ENCODE data around the gene PLXNB1. TPM values are rescaled to one million over a fixed set of nuclear protein-coding genes. Genes with fewer than 3 reads are reported as not detected.

The PLXNB1 gene
- total RNA-seq, 1 experiment from 2014 or later = 101 TPM

DNA sequence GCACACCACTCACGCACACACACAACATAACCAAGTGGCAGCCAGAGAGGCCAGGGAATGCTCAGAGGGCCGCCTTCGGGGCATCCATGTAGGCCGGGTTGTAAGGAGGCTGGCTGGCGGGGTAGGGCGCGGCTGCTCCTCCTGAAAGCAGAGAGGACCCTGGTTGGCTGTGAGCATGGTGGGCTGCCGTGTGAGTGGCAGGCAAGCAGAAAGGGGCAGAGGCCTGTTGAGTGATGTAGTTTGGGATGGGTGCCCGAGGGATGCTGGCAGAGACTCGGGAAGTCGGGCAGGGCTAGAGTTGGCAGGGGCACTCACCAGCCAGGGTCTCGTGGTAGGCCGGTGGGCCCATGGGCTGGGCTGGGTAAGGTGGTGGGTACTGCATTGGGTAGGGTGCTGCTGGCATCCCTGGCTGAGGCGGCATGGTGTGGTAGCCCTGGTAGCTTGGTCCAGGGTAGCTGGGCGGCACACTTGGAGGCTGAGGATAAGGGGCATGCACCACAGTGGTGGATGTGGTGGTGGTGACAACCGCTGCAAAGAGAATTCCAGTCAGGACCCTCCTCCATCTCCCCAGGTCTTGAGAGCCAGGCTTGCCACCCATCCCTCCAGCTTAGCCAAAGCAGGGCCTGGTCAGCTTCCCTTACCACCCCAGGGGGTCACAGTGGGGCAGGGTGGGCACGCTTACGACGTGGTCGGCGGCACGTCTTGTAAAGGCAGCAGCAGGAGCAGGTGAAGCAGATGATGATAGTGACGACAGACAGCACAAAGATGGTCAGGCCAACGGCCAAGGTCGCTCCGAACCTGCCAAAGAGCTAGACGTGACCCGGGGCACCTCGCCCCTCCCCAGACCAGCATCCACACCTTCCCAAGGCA lies 39.4 kb upstream of the PLXNB1 start:
- ChIA-PET POLR2A (interaction anchor here (0.5 to 1.7 kb wide), 4 partner anchors 23 to 130 kb away, joined by 3 to 5 read pairs (median 4); partner anchors contain the start of genes ATRIP, CCDC51, PLXNB1 and TMA7), CTCF (interaction anchor here (0.5 to 1.1 kb wide), 4 partner anchors 34 to 1362 kb away, joined by 3 to 5 read pairs (median 4); no protein-coding TSS in a partner anchor)
- Mint-ChIP-seq H3K27ac (ENCODE audit: low read depth, unreplicated experiment) (no peak overlapping the region), H3K4me1 (ENCODE audit: insufficient read depth, unreplicated experiment) (peaks cover 30% of the 10 kb centered on the region), H3K36me3 (ENCODE audit: insufficient read depth, unreplicated experiment) (peaks cover 53% of the 10 kb centered on the region), H3K27me3 (ENCODE audit: insufficient read depth, unreplicated experiment) (no peaks in the 10 kb centered on the region), H3K9me3 (ENCODE audit: unreplicated experiment) (no peaks in the 10 kb centered on the region), H3K4me3 (ENCODE audit: unreplicated experiment) (no peak overlapping the region)
- BruUV-seq (replicated peaks) = no TSS peak
- TF ChIP-seq CTCF (IDR thresholded peaks at IDR 0.05; ENCODE audit: unreplicated experiment) = no peak
- intact Hi-C loops (cut with micrococcal nuclease) = loop anchor here (5.0 kb wide), 1 partner anchor 193 kb away; the partner anchor contains the start of gene CELSR3
- DNase-seq (ENCODE audit: unreplicated experiment) = no peak

- no peaks in the 10 kb centered on the region for H3K27me3 Mint-ChIP-seq (ENCODE audit: insufficient read depth, unreplicated experiment)
- H3K4me1 Mint-ChIP-seq (ENCODE audit: insufficient read depth, unreplicated experiment) = peaks cover 26% of the 10 kb centered on the region
- ChIA-PET CTCF (interaction anchor here (0.5 to 1.5 kb wide), 4 partner anchors 61 to 1361 kb away, joined by 3 to 5 read pairs (median 4); no protein-coding TSS in a partner anchor), POLR2A (interaction anchor here (1.3 kb wide), 1 partner anchor 131 kb away, joined by 4 read pairs; no protein-coding TSS in a partner anchor)
- H3K27ac Mint-ChIP-seq (ENCODE audit: low read depth, unreplicated experiment) = peak overlapping the region; percentile 22
- no peak for TF ChIP-seq CTCF (IDR thresholded peaks at IDR 0.05; ENCODE audit: unreplicated experiment)
- H3K4me3 Mint-ChIP-seq (ENCODE audit: unreplicated experiment) = no peak overlapping the region
- DNase-seq (ENCODE audit: unreplicated experiment) = no peak
- no TSS peak for BruUV-seq (replicated peaks)
- peaks cover 53% of the 10 kb centered on the region for H3K36me3 Mint-ChIP-seq (ENCODE audit: insufficient read depth, unreplicated experiment)
- intact Hi-C loops (cut with micrococcal nuclease) = loop anchor here (5.0 kb wide), 1 partner anchor 194 kb away; the partner anchor contains the start of gene CELSR3
- no peaks in the 10 kb centered on the region for H3K9me3 Mint-ChIP-seq (ENCODE audit: unreplicated experiment)
Measured at GRCh38 chr3:48468329-48468731, 38.4 kb upstream of the PLXNB1 start.

DNA sequence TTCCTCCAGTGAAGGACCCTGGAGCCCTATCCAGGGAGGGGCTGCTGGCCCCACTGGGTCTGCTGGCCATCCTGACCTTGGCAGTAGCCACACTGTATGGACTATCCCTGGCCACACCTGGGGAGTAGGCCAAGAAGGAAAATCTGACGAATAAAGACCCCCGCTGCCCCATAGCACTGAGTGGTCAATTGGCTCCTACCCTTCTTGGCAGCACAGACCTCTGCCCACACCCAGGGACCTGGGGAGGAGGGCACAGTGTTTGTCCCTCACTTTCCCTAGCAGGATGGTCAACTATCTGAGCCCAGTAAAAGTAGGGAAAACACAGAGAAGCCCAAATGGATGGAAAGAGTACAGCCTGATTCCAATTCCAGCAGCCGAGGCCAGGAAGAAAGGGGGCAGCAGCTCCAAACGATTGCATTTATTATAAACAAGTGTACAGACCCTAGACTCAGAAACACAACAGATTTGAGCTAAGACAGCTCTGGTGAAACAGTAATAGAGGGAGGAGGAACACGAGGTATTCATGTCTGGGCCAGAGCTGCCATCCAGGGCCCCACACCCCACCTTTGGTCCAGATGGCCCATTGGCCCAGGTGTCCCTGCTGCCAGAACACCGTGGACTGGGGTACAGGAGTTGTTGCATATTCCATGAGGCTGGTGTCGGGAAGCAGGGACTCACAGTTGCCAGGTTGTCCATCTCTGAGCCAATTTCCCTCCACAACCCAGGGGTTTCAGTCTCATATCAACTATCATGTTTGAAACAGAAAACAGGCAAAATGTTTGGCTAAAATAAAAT lies 37.8 kb upstream of the PLXNB1 start:
- Mint-ChIP-seq H3K27me3 (ENCODE audit: insufficient read depth, unreplicated experiment) (no peaks in the 10 kb centered on the region), H3K27ac (ENCODE audit: low read depth, unreplicated experiment) (peak overlapping the region; percentile 22), H3K4me3 (ENCODE audit: unreplicated experiment) (no peak overlapping the region), H3K4me1 (ENCODE audit: insufficient read depth, unreplicated experiment) (peaks cover 25% of the 10 kb centered on the region), H3K9me3 (ENCODE audit: unreplicated experiment) (no peaks in the 10 kb centered on the region), H3K36me3 (ENCODE audit: insufficient read depth, unreplicated experiment) (peaks cover 50% of the 10 kb centered on the region)
- intact Hi-C loops (cut with micrococcal nuclease) = loop anchor here (5.0 kb wide), 1 partner anchor 195 kb away; the partner anchor contains the start of gene CELSR3
- ChIA-PET CTCF (interaction anchor here (0.6 to 1.7 kb wide), 4 partner anchors 32 to 199 kb away, joined by 3 to 8 read pairs (median 5); no protein-coding TSS in a partner anchor), POLR2A (interaction anchor here (0.9 to 1.3 kb wide), 2 partner anchors 10 to 132 kb away, joined by 4 read pairs; no protein-coding TSS in a partner anchor)
- DNase-seq (ENCODE audit: unreplicated experiment) = no peak
- no TSS peak for BruUV-seq (replicated peaks)
- TF ChIP-seq CTCF (IDR thresholded peaks at IDR 0.05; ENCODE audit: unreplicated experiment) = no peak

Data from MCF 10A (cell line).